Stomach smooth muscle (tissue), 2 donors: ENCODE measurements around the gene WEE2.
A peak's percentile ranks its signal among the peaks of the same experiment; 100 is the strongest.
"Not testable (repeated sequence)": the region's sequence is repeated elsewhere in the genome, so short reads cannot be mapped to it uniquely, and the experiment has no call there.

Experiments used
- H3K27ac ChIP-seq: one replicate; pipeline ENCODE4 v1.7.0; 2013; ENCODE audit warnings: mild to moderate bottlenecking, low read length, inconsistent platforms
- H3K27me3 ChIP-seq, 2 donors: one replicate each; pipeline ENCODE4 v1.7.0; 2013; ENCODE audit warnings: low read length in 2 of 2; ENCODE audit not compliant: insufficient read depth in 2 of 2, control insufficient read depth in 1 of 2
- H3K36me3 ChIP-seq, 2 donors: one replicate each; pipeline ENCODE4 v1.7.0; 2013; ENCODE audit warnings: low read length in 2 of 2; ENCODE audit not compliant: control insufficient read depth in 2 of 2, insufficient read depth in 2 of 2
- H3K4me1 ChIP-seq: one replicate; pipeline ENCODE4 v1.7.0; 2013; ENCODE audit warnings: low read length; ENCODE audit not compliant: control insufficient read depth, insufficient read depth
- H3K4me3 ChIP-seq, 2 donors: one replicate each; pipeline ENCODE4 v1.7.0; 2013; ENCODE audit warnings: low read length in 2 of 2
- H3K9ac ChIP-seq, 2 donors: one replicate each; pipeline ENCODE4 v1.7.0; 2013; ENCODE audit warnings: low read length in 2 of 2, mild to moderate bottlenecking in 1 of 2
- H3K9me3 ChIP-seq, 2 donors: one replicate each; pipeline ENCODE4 v1.7.0; 2013; ENCODE audit warnings: low read length in 2 of 2; ENCODE audit not compliant: control insufficient read depth in 2 of 2
- donor health status: healthy.
- donor health status: Pancreatic carcinoma.

Gene WEE2

GRCh38 chr7:141738592-141739013 is 30.4 kb downstream of the WEE2 start:
- Histone ChIP-seq H3K4me3 (peak overlapping the region; percentile 100), H3K27ac (peak overlapping the region; percentile 78), H3K4me1 (peaks cover 16% of the 10 kb centered on the region), H3K9ac (peak overlapping the region; percentile 91 to 93), H3K27me3 (no peaks in the 10 kb centered on the region), H3K9me3 (no peaks in the 10 kb centered on the region), H3K36me3 (peaks cover 18 to 23% of the 10 kb centered on the region in 2 donors)

GRCh38 chr7:141739250-141739649 is 31.1 kb downstream of the WEE2 start:
- no peak overlapping the region for H3K9ac ChIP-seq
- H3K27ac ChIP-seq: no peak overlapping the region
- peaks cover 25 to 30% of the 10 kb centered on the region in 2 donors for H3K36me3 ChIP-seq
- H3K27me3 ChIP-seq: no peaks in the 10 kb centered on the region
- H3K9me3 ChIP-seq: no peaks in the 10 kb centered on the region
- H3K4me3 ChIP-seq: peak overlapping the region in 1 of 2 donors; percentile 100
- H3K4me1 ChIP-seq: peaks cover 16% of the 10 kb centered on the region

- no peak overlapping the region for H3K27ac ChIP-seq
- H3K4me1 ChIP-seq: peaks cover 13% of the 10 kb centered on the region
- H3K9ac ChIP-seq: no peak overlapping the region
- H3K9me3 ChIP-seq: no peaks in the 10 kb centered on the region
- H3K27me3 ChIP-seq: no peaks in the 10 kb centered on the region
- peaks cover 28 to 37% of the 10 kb centered on the region in 2 donors for H3K36me3 ChIP-seq
- no peak overlapping the region for H3K4me3 ChIP-seq
These were observed 34.1 kb downstream of the WEE2 start for GRCh38 chr7:141742229-141742628.

GRCh38 chr7:141744131-141744530 is 36.0 kb downstream of the WEE2 start:
- Histone ChIP-seq H3K4me3 (no peak overlapping the region), H3K4me1 (peaks cover 5% of the 10 kb centered on the region), H3K36me3 (peaks cover 36 to 37% of the 10 kb centered on the region in 2 donors), H3K9me3 (no peaks in the 10 kb centered on the region), H3K27me3 (no peaks in the 10 kb centered on the region), H3K9ac (no peak overlapping the region), H3K27ac (no peak overlapping the region)

DNA sequence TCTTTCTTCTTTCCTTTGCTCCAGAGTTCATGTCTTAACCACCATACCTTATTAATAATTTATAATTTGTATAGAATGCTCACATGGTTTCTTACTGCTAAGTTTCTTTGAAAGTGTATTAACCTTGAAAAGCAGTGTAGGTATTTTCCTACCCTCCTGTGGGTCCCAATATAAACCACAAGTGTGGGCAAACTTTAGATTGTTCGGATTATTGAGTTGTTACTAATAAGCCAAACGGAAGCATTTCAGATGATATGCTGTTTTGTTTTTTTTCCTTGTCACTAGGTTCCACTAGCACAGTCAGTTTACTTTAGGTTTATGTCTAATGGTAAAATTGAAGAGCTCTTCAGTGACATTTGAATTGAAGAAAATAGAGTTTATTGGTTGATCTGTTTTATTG is 40.2 kb downstream of the WEE2 start:
- no peak overlapping the region for H3K27ac ChIP-seq
- no peaks in the 10 kb centered on the region for H3K4me1 ChIP-seq
- peaks cover 43 to 51% of the 10 kb centered on the region in 2 donors for H3K36me3 ChIP-seq
- H3K27me3 ChIP-seq: no peaks in the 10 kb centered on the region
- H3K9ac ChIP-seq: no peak overlapping the region
- no peak overlapping the region for H3K4me3 ChIP-seq
- H3K9me3 ChIP-seq: peaks cover 4 to 17% of the 10 kb centered on the region in 2 donors

DNA sequence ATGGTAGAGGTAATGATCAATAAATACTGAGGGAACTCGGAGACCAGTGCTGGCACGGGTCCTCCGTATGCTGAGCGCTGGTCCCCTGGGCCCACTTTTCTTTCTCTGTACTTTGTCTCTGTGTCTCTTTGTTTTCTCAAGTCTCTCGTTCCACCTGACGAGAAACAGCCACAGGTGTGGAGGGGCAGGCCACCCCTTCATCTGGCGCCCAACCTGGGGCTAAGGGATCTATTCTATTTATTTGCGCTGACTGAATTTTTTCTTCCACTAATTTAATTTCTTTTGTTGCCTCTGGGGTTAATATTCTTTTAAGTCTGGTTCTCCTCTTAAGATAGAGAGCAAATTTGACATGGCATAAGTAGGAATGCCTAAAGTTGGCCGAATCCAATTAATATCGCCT is 43.8 kb downstream of the WEE2 start:
- not testable (repeated sequence) for H3K4me3 ChIP-seq, H3K9ac ChIP-seq, H3K4me1 ChIP-seq, H3K27me3 ChIP-seq, H3K27ac ChIP-seq
- Histone ChIP-seq H3K9me3 (peaks cover 4 to 17% of the 10 kb centered on the region in 2 donors), H3K36me3 (peaks cover 31 to 40% of the 10 kb centered on the region in 2 donors)

- Histone ChIP-seq H3K27ac (no peak overlapping the region), H3K27me3 (no peaks in the 10 kb centered on the region), H3K9ac (no peak overlapping the region), H3K4me3 (no peak overlapping the region), H3K9me3 (peaks cover 4 to 17% of the 10 kb centered on the region in 2 donors), H3K36me3 (peaks cover 37 to 46% of the 10 kb centered on the region in 2 donors), H3K4me1 (no peaks in the 10 kb centered on the region)
These were observed 44.5 kb downstream of the WEE2 start for GRCh38 chr7:141752634-141753033.

DNA sequence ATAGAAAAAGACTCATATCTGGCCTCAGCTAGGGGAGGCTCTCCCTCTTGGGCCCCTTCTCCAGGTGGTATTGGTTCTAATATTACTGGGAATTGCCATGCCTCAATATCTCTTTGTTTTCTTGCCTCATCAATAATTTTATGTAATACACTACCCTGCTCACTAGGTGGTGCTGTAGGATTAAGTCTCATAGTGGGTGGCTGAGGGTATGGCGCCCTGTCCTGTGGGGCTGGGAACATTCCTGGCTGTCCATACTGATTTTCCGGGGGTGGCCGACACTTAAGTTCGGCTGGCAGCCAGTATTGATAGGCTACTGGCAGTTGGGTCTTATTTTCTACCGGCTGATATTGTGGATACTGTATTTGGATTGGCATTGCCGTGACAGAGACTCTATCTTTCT is 46.8 kb downstream of the WEE2 start:
- H3K27me3 ChIP-seq: no peaks in the 10 kb centered on the region
- H3K4me1 ChIP-seq: no peaks in the 10 kb centered on the region
- H3K36me3 ChIP-seq: peaks cover 37 to 43% of the 10 kb centered on the region in 2 donors
- no peak overlapping the region for H3K9ac ChIP-seq
- no peak overlapping the region for H3K4me3 ChIP-seq
- H3K27ac ChIP-seq: no peak overlapping the region
- peaks cover 4 to 17% of the 10 kb centered on the region in 2 donors for H3K9me3 ChIP-seq

DNA sequence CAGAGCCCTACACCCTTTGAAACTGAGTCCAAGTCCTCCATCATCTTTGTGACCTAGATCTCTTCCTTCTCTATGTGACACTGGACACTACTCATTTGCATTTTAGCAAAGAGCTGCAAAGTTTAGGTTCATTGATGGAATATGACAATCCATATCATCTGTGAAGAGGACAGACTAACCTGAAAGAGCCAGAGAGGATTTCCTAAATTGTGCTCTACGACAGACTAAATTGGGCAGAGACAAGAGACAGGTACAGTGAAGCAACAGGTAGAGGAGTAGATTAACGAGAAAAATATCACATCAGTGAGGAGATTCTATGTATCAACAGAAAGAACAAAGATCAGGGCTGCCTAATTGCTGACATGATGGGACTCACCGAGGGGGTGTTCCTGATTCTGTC is 55.6 kb downstream of the WEE2 start, which contains the start of gene TAS2R3:
Gene TAS2R3 (plus strand): TSS at position 301 of the 400 bp plus-strand sequence. CDS start 62 bp downstream, at position 363.
- Histone ChIP-seq H3K9ac (no peak within 1 kb of the TSS), H3K27ac (no peak within 1 kb of the TSS), H3K36me3 (peaks cover 22 to 24% of the 10 kb centered on the region in 2 donors), H3K27me3 (no peaks in the 10 kb centered on the region), H3K9me3 (no peaks in the 10 kb centered on the region), H3K4me1 (no peaks in the 10 kb centered on the region), H3K4me3 (no peak within 1 kb of the TSS)

- not testable (repeated sequence) for H3K4me3 ChIP-seq, H3K4me1 ChIP-seq, H3K9me3 ChIP-seq, H3K27me3 ChIP-seq, H3K27ac ChIP-seq, H3K9ac ChIP-seq, H3K36me3 ChIP-seq
These were observed 62.0 kb downstream of the WEE2 start for GRCh38 chr7:141770083-141770583.

GRCh38 chr7:141776374-141776773 is 68.2 kb downstream of the WEE2 start, which contains the start of gene TAS2R4:
TSS of gene TAS2R4 (plus strand) at chr7:141776674. CDS start at chr7:141778489, 1,815 bp downstream.
- H3K4me3 ChIP-seq: no peak within 1 kb of the TSS
- peaks cover 8 to 10% of the 10 kb centered on the region in 2 donors for H3K36me3 ChIP-seq
- H3K27ac ChIP-seq: no peak within 1 kb of the TSS
- H3K9me3 ChIP-seq: peaks cover 0 to 3% of the 10 kb centered on the region in 2 donors
- H3K27me3 ChIP-seq: no peaks in the 10 kb centered on the region
- no peak within 1 kb of the TSS for H3K9ac ChIP-seq
- no peaks in the 10 kb centered on the region for H3K4me1 ChIP-seq
